Glomerular visceral epithelial cell (primary cell): Measurements from ENCODE around the gene USF2.
"Not testable (repeated sequence)": the region's sequence is repeated elsewhere in the genome, so short reads cannot be mapped to it uniquely, and the experiment has no call there.

Source experiments
- DNase-seq: peaks from one replicate; pipeline ENCODE4 v3.0.0-alpha.2; 2016; ENCODE audit errors: extremely low spot score

Gene USF2, protein sequence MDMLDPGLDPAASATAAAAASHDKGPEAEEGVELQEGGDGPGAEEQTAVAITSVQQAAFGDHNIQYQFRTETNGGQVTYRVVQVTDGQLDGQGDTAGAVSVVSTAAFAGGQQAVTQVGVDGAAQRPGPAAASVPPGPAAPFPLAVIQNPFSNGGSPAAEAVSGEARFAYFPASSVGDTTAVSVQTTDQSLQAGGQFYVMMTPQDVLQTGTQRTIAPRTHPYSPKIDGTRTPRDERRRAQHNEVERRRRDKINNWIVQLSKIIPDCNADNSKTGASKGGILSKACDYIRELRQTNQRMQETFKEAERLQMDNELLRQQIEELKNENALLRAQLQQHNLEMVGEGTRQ

DNA sequence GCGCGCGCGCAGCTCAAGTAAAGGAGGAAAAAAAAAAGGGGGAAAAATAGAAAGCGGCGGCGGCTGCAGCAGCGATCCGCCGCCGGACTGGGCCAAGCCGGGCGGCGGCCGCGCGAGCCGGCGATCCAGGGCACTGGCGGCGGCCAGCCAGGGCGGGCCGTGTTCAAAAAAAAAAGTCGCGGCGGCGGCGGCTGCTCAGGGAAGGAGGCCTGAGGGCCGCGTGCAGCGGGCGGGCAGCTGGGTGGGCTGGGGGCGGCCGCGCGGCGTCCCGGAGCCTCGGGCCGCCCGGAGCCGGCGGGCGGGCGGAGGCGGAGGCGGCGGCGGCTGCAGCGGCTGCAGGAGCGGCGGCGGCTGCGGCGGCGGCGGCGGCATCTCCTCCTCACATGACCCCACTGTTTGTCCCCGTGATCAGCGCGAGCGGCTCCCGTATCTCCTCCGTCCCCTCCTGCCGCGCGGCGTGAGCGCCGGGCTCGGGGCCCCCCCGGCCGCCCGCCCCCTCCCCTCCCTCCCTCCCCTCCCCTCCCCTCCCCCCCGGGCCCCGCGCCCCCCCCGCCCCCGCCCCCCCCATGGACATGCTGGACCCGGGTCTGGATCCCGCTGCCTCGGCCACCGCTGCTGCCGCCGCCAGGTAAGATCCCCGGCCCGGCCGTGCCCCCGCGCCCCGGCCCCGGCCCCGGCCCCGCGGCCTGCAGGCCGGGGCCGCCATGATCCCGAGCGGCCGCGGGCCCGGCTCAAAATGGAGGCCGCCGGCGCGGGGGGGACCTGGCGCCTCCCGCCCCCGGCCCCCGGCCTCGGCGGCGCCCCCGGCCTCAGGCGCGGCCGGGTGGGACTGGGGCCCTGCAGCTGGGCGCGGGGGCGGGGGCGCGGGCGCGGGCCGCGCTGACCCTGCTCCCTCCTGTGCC lies at the start of gene USF2:
Gene USF2 (plus strand): TSS at position 427 of the 902 bp plus-strand sequence. CDS start 140 bp downstream, at position 567.
- peak; percentile 75 for DNase-seq

GRCh38 chr19:35219008-35219407 lies 49.8 kb upstream of the USF2 start:
- no peak for DNase-seq

DNA sequence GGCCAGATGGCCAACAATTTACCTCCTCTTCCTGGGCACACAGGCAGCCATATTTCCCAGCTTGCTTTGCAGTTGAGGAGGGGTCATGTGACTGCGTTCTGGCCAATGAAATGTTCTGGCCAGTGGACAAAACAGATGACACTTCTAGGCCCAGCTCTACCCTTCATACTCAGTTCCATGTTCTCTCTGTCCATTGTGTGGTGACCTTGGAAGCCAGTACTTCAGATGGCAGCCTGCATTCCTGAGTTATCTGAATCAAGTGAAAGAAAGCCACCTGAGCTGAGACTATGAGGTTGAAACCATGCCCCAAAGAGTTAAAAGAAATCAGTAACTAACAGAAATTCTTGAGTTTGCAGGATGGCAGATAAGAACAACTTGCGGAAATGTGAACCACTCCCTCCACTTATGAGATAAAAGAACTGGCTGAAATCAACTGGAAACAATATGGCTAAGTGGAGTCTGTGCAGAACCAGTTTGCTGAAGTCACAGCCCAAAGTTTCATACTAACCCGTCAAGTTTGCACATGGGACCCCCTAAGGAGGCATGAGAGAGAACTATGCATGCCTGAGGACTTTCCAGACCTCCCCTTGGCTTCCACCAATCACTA lies 48.3 kb upstream of the USF2 start:
- no peak for DNase-seq

DNA sequence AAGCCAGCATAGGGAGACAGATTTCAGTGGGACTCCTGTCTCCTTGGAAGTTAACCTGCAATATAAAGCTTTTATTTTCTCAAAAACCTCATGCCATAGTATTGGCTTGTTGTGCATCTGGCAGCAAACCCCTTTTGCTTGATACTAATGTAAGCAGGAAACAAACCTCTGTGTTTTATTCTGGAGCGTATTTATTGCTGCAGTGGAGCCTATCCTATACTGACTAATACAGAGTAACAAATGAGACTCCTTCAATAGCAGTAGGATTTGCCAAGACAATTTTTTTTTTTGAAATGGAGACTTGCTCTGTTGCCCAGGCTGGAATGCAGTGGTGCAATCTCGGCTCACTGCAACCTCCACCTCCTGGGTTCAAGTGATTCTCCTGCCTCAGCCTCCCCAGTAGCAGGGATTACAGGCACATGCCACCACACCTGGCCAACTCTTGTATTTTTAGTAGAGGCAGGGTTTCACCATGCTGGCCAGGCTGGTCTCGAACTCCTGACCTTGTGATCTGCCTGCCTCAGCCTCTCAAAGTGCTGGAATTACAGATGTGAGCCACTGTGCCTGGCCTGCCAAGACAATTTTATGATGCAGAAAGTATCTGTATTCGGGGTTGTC lies 47.7 kb upstream of the USF2 start:
- not testable (repeated sequence) for DNase-seq

DNA sequence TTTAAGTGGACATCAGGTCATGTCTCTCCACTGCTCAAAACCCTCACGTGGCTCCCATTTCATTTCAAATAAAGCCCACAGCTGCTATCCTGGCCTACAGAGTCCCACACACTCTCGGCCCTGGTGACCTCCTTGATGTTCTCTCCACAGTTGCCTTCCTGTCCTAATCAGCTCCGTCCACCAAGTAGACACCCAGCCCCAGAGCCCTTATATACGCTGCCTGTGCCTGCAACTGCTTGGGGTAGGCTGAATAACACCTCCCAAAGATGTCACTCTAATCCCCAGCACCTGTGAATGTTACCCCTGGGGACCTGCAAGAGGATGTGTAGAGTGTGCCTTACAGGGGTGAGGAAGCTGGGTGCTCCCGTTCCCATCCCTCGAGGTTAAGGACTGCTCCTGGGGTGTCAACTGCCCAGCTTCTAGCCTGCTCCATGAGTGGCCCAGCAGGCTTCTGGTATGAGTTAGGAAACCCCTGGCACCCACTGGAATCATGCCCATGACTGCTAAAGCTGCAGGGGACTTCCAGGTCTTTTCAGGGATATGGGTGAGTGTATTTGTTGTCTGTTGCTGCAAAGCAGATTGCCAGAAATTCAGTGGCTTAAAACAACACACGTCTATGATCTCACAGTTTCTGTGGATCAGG lies 46.3 kb upstream of the USF2 start:
- DNase-seq: no peak

GRCh38 chr19:35223084-35223790 lies 45.5 kb upstream of the USF2 start:
- no peak for DNase-seq

- no peak for DNase-seq
These were observed 44.8 kb upstream of the USF2 start for GRCh38 chr19:35223862-35224505.

DNA sequence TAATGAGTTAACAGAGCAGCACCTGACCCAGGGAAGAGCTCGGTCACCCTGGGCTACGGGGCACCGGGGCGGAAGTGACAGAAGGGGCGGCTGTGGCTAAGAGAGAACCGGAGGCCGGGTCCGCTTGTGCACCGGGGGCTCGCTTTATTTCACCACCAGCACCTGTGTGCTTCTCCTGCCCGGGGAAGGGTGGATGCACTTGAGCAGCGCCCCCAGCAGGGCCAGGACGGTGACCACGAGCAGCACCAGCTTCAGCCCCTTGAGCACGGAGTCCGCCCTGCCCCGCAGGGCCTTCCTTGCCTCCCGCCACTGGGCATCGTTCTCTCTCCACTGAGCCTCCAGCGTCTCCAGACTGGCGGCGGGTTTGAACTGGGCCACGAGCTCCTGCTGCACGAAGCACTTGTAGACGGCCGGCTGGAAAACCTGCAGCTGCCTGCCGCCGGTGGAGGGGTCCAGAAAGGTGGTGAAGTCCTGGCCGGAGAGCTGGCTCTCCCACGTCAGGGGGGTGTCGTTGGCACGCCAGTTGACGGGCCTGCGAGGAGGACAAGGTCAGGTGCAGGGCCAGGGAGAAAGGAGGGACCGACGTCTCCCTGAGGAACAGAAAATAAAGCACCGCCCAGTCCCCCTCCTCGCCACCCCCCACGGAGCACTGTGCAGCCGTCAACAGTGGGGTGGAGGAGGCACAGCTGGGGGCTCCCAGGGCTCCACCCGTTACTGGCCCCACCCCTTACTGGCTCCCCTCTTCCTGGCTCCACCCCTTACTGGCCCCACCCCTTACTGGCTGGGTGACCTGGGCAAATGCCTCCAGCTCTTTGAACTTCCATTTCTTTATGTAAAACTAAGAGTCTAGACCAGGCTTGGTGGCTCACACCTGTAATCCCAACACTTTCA lies 43.8 kb upstream of the USF2 start:
- no peak for DNase-seq

GRCh38 chr19:35225951-35226350 lies 42.8 kb upstream of the USF2 start:
- no peak for DNase-seq

DNA sequence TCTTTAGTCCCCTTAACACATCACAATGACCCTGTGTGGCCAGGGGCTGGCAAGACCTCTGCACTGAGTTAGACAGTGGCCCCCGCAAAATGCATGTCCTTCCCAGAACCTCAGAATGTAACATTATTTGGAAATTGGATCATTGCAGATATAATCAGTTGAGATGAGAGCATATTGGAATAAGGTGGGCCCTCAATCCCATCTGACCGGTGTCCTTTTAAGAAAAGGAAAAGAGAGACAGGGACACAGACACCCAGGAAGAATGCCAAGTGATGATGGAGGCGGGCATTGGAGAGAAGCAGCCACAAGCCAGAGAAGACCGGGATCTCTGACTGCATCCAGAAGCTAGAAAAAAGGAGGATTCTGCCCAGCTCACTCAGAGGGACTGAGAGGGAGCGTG lies 42.0 kb upstream of the USF2 start:
- DNase-seq: no peak

DNA sequence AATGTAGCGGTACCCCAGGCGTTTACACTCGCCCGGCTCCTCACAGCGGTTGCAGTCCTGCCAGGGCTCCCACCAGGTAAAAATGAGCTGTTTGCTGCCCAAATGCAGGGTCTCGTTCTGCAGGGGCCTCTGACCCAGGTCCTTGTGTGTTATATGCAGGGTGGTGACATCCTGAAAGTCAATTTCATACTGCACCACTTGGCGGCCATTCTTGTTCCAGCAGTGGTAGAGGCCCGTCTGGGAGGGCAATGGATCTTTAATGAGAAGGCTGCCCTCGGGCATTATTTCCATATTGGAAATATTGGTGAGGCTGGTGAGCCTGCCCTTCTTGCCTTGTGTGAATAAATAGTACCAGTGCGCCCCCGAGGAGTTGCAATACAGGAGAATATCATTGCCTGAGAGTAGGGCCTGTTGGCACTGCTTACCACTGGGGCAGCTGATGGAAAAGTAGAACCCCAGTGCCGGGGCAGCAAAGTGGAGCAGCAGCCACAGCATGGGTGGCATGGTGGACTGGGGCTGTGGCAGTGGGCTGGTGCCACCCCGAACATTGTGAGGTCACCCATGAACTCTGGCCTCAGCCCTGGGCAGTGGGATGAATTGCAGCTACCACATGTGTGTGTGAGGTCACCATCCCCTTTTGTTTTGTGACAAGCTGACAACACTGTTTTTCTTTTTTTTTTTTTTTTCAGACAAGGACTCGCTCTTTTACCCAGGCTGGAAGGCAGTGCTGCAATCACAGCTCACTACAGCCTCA lies 40.4 kb upstream of the USF2 start, which contains the start of gene FAM187B:
Gene FAM187B (minus strand): TSS at position 563 of the 754 bp plus-strand sequence. CDS start 59 bp downstream, at position 504.
- DNase-seq: no peak

GRCh38 chr19:35229601-35230000 lies 39.2 kb upstream of the USF2 start:
- DNase-seq: no peak

GRCh38 chr19:35231956-35232645 lies 36.7 kb upstream of the USF2 start:
- no peak for DNase-seq

DNA sequence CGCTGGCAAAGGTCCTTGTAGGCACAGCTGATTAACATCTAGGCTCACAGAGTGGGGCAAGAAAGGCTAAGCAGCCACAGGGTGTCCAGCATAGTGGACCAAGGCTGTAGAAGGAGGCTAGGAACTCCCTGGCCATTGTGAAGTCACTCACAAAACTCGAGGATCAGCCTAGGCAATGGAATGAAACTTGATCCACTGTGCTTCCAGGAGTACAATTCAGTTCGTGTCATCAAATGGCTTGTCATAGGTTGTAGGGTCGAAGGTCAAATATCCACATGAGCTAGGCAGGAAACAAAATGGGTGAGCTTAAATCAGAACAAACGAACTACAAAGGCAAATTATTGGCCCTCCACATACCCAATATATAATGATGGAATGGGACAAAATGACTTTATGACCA lies 35.9 kb upstream of the USF2 start:
- DNase-seq: no peak

DNA sequence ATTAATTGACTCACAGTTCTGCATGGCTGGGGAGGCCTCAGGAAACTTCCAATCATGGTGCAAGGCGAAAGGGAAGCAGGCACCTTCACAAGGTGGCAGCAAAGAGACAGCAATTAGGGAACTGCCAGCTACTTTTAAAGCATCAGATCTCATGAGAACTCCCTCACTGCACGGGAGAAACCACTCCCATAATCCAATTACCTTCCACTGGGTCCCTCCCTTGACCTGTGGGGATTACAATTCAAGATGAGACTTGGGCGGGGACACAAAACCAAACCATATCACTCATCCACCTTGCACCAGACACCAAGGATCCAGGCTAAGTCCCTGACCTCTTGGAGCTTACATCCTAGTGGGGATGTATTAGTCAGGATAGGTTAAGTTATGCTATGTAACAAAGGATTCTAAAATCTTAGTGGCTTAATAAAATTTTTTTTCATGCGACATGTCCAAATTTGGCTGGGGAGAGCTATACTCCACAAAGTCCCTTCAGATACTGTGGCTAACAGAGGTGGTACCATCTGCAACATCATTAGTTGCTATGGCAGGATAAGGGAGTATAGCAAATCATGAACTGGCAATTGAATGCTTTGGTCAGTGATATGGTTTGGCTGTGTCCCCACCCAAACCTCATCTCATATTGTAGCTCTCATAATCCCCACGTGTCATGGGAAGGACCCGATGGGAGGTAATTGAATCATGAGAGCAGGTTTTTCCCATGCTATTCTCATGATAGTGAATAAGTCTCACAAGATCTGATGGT lies 31.9 kb upstream of the USF2 start:
- no peak for DNase-seq

DNA sequence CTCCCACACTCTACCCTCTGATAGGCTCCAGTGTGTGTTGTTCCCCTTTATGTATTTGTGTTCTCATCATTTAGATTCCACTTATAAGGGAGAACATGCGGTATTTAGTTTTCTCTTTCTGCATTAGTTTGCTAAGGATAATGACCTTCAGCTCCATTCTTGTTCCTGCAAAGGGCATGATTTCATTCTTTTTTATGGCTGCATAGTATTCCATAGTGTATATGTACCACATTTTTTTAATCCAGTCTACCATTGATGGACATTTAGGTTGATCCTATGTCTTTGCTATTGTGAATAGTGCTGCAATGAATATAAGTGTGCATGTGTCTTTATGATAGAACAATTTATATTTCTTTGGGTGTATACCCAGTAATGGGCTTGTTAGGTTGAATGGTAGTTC lies 29.2 kb upstream of the USF2 start:
- DNase-seq: not testable (repeated sequence)

DNA sequence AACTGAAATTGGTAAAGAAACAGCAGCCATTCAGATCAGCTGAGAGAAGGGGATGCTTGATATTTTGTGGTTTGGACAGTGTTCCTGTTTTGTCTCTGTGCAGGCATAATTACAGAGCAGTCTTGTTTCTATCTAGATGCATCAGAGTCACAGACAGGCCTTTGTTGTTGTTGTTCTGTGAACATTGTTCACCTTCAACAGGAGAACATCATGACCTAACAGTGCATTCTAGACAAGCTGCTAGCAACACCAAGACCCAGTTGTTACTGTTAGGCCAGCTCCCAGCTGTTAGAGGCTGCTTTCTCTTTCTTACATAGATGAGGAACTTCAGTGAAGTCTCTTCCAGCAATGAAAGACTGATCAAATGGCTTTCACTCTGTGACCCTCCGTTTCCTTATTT lies 28.4 kb upstream of the USF2 start:
- DNase-seq: no peak
